Epidermal melanocyte (primary cell): ENCODE data around the gene WASF1.
"Not testable (repeated sequence)": the region's sequence is repeated elsewhere in the genome, so short reads cannot be mapped to it uniquely, and the experiment has no call there.

Experiments
- DNase-seq: peaks from one replicate; pipeline ENCODE4 v3.0.0; 2011; ENCODE audit warnings: low spot score; ENCODE audit not compliant: insufficient read length

WASF1 gene

DNA sequence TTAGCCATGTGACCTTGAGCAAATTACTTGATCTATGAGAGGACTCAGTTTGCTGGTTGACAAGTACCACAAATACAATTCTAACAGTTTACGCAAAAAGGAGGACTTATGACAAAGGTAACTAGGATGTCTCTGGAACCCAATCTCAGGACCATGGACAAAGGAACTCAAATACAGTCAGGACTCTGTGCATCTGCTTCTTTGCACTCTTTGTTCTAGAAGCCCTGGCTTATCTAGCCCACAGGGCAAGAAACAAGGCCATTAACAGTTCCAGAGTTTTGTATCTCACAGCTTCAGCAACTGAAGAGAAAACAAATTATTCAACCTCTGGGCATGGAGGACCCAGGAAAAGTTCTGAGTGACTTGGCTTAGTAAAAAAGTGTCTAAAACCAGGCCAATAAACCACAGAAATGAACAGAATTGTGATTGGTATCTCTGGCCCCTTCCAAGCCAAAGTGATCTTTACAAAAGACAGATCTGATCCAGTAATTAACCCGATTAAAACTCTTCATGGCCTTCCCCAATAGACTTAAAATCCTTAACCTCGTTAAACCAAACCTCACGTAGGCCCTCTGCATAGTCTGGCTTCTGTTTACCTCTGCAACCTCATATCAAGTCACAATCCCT is 5.9 kb downstream of the WASF1 start:
- DNase-seq, result no peak

GRCh38 chr6:110170081-110170480 is 9.4 kb downstream of the WASF1 start:
- DNase-seq, result no peak

DNA sequence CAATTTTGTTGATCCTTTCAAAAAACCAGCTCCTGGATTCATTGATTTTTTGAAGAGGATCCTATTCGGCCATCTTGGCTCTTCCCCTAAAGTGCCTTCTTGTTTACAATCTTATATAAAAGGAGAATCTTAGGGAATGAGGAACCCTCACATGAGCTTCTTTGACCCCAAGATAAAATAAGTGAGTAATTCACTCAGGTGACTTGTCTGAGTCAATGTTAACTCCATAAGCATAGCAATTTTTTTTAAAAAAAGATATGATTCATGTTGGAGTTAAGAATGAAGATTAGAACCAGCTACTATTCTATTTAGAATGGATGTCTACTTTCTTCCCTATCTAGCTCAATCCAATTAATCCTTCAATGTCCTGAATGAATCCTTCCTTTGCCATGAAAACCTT is 21.0 kb downstream of the WASF1 start:
- no peak for DNase-seq

GRCh38 chr6:110147870-110148269 is 31.6 kb downstream of the WASF1 start:
- no peak for DNase-seq

- DNase-seq, result no peak
Measured at GRCh38 chr6:110140650-110141049, 38.8 kb downstream of the WASF1 start.

DNA sequence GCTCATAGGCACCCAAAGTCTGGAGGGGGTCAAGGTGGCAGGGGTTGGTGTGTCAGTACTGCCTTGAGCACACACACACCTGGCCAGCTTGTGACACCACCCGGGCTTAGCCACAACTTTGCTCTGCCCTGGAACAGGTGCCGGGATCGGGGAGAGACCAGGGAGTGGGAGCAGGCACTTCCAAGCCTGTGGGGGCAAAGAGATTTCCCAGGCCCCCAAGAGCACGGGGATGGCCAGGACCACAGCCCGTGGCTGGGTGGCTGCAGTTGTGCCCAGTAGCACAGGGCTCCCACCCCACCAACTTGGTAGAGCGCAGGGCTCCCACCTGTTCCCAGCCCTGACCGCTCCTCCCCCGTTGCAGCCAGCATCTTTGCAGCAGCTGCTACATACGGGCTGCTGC is 40.4 kb downstream of the WASF1 start:
- no peak for DNase-seq

- no peak for DNase-seq
Measured at GRCh38 chr6:110137924-110138887, 41.3 kb downstream of the WASF1 start.

DNA sequence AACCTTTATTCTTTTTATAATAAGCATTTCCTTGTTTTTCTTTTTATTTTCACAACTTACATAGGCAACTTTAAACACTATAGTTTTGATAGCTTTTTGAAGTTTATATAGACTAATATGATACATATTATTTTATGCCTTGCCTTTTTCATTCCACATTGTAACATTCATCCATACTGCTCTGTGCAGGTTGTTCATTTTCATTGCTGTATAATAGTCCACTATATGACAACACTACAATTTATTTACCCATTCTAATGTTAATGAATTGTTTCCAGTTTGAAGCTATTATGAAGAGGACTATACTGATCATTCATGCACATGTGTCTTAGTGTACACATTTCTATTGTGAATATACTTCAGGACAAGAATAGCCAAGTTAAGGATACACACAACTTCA is 49.1 kb downstream of the WASF1 start:
- DNase-seq, result no peak

GRCh38 chr6:110128418-110128817 is 51.1 kb downstream of the WASF1 start:
- no peak for DNase-seq

GRCh38 chr6:110125361-110125760 is 54.1 kb downstream of the WASF1 start:
- no peak for DNase-seq

DNA sequence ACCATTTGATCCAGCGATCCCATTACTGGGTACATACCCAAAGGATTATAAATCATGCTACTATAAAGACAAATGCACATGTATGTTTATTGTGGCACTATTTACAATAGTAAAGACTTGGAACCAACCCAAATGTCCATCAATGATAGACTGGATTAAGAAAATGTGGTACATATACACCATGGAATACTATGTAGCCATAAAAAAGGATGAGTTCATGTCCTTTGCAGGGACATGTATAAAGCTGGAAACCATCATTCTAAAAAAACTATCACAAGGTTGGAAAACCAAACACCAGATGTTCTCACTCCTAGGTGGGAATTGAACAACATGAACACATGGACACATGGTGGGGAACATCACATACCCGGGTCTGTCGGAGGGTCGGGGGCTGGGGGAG is 57.8 kb downstream of the WASF1 start:
- not testable (repeated sequence) for DNase-seq

DNA sequence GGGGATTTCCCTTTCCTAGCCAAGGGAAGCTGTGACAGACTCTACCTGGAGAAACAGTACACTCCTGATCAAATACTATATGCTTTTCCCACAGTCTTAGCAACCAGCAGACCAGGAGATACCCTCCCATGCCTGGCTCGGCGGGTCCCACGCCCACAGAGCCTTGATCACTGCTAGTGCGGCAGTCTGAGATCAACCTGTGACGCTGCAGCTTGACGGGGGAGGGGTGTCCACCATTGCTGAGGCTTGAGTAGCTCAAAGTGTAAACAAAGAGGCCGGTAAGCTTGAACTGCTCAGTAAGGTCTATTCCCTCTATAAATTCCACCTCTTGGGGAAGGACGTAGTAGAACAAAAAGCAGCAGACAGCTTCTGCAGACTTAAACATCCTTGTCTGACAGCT is 63.2 kb downstream of the WASF1 start:
- DNase-seq, result no peak

- no peak for DNase-seq
Measured at GRCh38 chr6:110114004-110114403, 65.5 kb downstream of the WASF1 start.

DNA sequence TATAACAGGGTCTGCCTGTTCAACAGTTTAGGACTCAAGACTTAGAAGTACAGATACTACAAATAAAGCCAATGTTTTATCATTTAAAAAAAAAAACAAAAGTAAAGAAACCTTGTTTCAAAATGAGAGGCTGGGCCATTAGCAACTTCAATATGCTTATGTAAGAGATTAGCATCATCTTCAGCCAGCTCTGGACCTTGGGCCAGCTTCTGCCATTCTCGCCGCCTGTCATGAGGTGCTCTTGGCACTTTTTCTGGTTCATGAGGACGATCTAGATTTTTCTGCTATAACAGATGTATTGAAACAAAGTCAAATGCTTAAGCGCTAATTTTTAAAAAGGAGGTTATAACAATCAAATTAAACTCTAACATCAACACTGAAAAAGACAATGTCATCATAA is 74.2 kb downstream of the WASF1 start:
- no peak for DNase-seq

- DNase-seq, result no peak
Measured at GRCh38 chr6:110103260-110103659, 76.2 kb downstream of the WASF1 start.

DNA sequence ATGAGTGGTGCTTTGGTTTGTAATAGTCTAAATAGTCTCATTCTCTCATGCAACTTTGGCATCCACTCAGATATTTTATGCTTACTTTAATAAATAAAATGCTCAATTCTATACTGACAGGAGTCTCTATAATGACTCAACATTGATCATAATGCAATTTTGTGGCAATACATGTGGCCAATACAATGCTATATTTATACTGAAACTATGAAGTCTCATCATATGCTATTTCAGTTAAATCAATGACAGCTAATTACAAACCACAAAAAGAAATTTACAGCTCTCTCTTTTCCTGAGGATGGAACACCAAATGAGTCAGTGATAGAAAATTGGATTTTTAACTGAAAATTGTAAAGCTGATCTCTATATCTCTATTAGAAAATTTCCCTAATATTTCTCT is 77.1 kb downstream of the WASF1 start:
- DNase-seq, result no peak

DNA sequence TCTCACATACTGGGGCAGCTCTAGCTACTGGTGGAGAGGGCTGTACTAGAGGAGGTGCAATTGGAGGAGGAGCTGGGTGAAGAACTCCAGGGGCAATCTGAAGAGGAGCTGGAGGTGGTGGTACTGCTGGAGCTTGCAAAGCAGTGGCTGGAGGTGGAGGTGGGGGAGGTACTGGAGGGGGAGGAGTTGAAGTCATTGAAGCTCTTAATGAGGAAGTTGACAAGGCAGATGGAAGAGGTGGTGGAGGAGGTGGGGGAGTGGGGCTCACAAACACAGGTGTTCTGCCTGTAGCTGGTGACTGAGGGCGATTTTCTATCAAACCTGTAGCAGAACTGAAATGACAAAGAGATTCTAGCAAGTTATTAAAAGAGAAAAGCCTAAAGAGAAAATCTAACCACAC is 77.6 kb downstream of the WASF1 start:
- no peak for DNase-seq

GRCh38 chr6:110098511-110099116 is 80.9 kb downstream of the WASF1 start:
- no peak for DNase-seq

GRCh38 chr6:110097443-110097842 is 82.0 kb downstream of the WASF1 start:
- DNase-seq, result no peak

DNA sequence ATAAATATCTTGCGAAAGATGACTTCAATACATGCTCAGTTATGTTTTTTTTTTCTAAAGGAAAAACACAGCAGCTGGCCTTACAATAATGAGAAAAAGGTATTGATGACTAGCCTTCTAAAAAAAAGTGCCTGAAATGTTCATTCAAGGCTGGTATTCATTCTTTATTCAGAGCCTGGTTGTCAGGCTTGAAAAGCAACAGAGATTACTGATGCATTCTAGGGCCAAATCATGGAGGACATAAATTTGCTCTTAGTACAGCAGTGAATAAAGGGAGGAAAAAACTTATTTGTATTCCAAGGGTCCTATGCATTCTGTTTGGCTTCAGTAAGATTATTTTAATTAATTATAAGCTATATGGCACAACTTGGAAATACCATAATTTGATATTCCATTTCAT is 83.5 kb downstream of the WASF1 start:
- DNase-seq, result no peak

- DNase-seq, result no peak
Measured at GRCh38 chr6:110095101-110095500, 84.4 kb downstream of the WASF1 start.

DNA sequence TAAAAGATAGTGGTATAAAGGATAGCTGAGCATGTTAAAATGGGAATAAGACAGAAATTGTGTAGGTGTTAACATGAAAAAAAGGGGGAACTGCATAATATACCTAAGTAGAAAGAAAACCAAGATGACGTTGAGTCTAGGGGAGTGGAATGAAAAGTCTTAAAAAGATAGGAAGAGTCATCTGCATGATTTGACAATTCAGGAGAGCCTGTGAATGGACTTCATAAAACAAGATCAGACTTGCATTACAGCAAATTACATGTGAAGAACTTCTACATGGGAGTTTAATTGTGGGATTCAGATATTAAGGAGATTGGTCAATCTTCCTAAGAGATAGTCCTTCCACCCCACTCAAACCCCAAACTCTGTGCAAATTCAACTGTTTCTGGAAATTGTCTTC is 85.5 kb downstream of the WASF1 start:
- DNase-seq, result no peak
